SK-N-SH treated with all-trans-retinoic acid at 6 μM for 48 hours (cell line): ENCODE data around the gene CYS1.

Experiments used
- ATAC-seq: fragments of 200-7000 bp; cut with Tn5 transposase; 3 replicates; pipeline ENCODE4 v1.9.1; 2020; ENCODE audit warnings: mild to moderate bottlenecking, moderate library complexity
- BACH2 ChIP-seq: fragments of 250-450 bp; sonication (Bioruptor Pico); IDR thresholded peaks from 2 replicates; pipeline ENCODE4 v1.9.0; 2021; ENCODE audit warnings: mild to moderate bottlenecking, borderline replicate concordance
- CSDC2 ChIP-seq: fragments of 250-450 bp; sonication (Bioruptor Pico); IDR thresholded peaks from 2 replicates; pipeline ENCODE4 v1.5.0; 2020; ENCODE audit warnings: mild to moderate bottlenecking, moderate library complexity
- ESRRG ChIP-seq: fragments of 250-450 bp; sonication (Bioruptor Pico); IDR thresholded peaks from 2 replicates; pipeline ENCODE4 v1.6.1; 2021; ENCODE audit warnings: mild to moderate bottlenecking
- GLIS3 ChIP-seq: fragments of 250-450 bp; sonication (Bioruptor Pico); IDR thresholded peaks from 2 replicates; pipeline ENCODE4 v1.5.0; 2020; ENCODE audit warnings: mild to moderate bottlenecking, moderate library complexity
- ISL1 ChIP-seq: fragments of 250-450 bp; sonication (Bioruptor Pico); IDR thresholded peaks from 2 replicates; pipeline ENCODE4 v2.1.2; 2022; ENCODE audit warnings: mild to moderate bottlenecking, moderate library complexity
- OSR1 ChIP-seq: fragments of 250-450 bp; sonication (Bioruptor Pico); IDR thresholded peaks from 2 replicates; pipeline ENCODE4 v1.8.0; 2022; ENCODE audit warnings: moderate library complexity, mild to moderate bottlenecking, inconsistent platforms
- SNAI2 ChIP-seq: fragments of 250-450 bp; sonication (Bioruptor Pico); IDR thresholded peaks from 2 replicates; pipeline ENCODE4 v1.5.0; 2020; ENCODE audit warnings: mild to moderate bottlenecking, moderate library complexity
- TCF4 ChIP-seq: fragments of 250-450 bp; sonication (Bioruptor Pico); IDR thresholded peaks from 2 replicates; pipeline ENCODE4 v1.8.0; 2021; ENCODE audit warnings: mild to moderate bottlenecking, moderate library complexity, borderline replicate concordance
- TOX ChIP-seq: fragments of 250-450 bp; sonication (Bioruptor Pico); IDR thresholded peaks from 2 replicates; pipeline ENCODE4 v1.8.0; 2021; ENCODE audit warnings: mild to moderate bottlenecking, moderate library complexity, borderline replicate concordance
- ZFP3 ChIP-seq: fragments of 250-450 bp; sonication (Bioruptor Pico); IDR thresholded peaks from 2 replicates; pipeline ENCODE4 v1.5.0; 2020; ENCODE audit warnings: mild to moderate bottlenecking, moderate library complexity
- ZFP30 ChIP-seq: fragments of 450-650 bp; formaldehyde crosslinking; IDR thresholded peaks from 2 replicates; pipeline ENCODE4 v1.5.0; 2022; ENCODE audit warnings: mild to moderate bottlenecking, moderate library complexity
- ZNF70 ChIP-seq: fragments of 450-650 bp; formaldehyde crosslinking; IDR thresholded peaks from 2 replicates; pipeline ENCODE4 v1.5.0; 2020; ENCODE audit warnings: mild to moderate bottlenecking, moderate library complexity
- TF ChIP-seq, protein P1 (sequence below): fragments of 250-450 bp; sonication (Bioruptor Pico); IDR thresholded peaks from 2 replicates; pipeline ENCODE4 v1.5.0; 2020; ENCODE audit warnings: mild to moderate bottlenecking, moderate library complexity
- TF ChIP-seq, protein P2 (sequence below): fragments of 250-450 bp; sonication (Bioruptor Pico); IDR thresholded peaks from 2 replicates; pipeline ENCODE4 v1.8.0; 2021; ENCODE audit warnings: low read depth, mild to moderate bottlenecking, moderate library complexity, borderline replicate concordance
- TF ChIP-seq, protein P3 (sequence below): fragments of 250-450 bp; sonication (Bioruptor Pico); IDR thresholded peaks from 2 replicates; pipeline ENCODE4 v1.5.1; 2020; ENCODE audit warnings: low read depth, mild to moderate bottlenecking, moderate library complexity
- TF ChIP-seq, protein P4 (sequence below): fragments of 250-450 bp; sonication (Bioruptor Pico); IDR thresholded peaks from 2 replicates; pipeline ENCODE4 v1.8.0; 2020; ENCODE audit warnings: mild to moderate bottlenecking, moderate library complexity, borderline replicate concordance
- TF ChIP-seq, protein P5 (sequence below): fragments of 250-450 bp; sonication (Bioruptor Pico); IDR thresholded peaks from 2 replicates; pipeline ENCODE4 v1.5.1; 2021; ENCODE audit warnings: mild to moderate bottlenecking, moderate library complexity

CYS1 gene

DNA sequence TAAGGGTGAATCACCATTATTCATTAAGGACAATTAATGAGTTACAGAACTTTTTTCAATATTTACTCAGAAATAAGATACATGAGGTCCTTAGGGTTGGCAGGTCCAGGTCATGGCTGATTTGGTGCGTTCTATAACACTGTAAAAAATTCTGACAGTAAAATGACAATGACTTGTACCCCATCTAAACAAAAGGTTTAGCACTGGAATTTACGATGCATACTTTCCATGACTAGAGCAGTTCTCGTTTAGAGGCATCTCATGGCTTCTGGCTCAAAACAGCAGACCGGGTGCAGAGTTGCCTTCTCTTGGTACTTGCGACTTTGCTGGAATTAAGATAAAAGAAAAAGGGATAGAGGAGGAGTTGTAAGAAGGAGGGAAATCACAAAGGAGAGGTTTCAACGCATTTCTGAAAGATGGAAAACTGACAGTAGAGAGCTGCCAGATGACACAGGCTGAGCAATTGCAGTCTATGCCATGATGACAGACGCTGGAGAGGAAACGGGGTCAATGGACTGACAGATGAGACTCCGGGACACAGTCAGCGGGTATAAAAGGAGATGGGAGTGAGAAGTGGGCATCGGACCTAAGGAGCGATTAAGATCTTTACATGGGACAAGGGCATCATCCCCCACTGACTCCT lies 4.1 kb upstream of the CYS1 start (continued):
- TF ChIP-seq BACH2 (CRISPR knock-in tag): no peak
- no peak for TF ChIP-seq ZFP30 (CRISPR knock-in tag)

DNA sequence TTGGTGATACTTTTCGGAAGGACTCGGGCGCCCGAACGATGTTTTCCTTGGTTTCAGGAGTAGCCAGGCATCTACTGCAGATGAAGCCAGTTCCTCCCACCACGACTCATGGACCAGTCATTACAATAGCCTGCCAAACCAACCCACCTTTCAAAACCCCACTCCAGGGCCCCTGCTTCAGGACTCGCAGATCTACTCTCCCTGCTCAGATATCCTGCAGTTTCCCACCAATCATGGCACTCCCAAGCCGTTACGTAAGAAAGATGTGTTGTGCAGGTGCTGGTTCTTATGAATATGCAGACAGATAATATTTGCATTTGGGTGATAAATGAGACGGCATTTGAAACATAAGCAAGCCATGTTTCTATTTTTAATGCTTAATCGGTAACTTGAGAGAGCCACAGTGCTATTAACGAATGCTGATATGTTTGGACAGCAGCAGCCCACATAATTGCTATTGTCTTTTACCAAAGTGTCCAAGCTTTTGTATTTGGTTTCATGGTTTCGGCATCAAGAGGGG lies 3.5 kb upstream of the CYS1 start:
- no peak for ATAC-seq

DNA sequence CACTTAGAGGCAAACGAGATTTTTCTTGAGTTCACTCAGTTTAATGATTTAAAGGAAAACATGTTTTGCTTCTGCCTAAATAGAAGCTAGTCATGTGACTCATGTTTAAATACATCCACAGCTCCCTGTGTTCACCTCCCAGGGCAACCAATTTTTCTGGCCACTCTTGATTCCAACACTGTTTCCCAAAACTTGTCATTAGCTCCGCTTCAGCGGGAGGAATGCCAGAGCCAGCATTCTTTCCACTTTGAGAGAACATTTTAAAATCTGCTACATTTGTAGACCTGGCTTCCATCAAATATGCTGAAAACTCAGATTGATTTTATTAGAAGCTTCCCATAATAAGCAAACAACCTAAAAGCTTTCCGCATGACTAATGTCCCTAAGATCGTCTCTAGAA lies 2.8 kb upstream of the CYS1 start:
- peak; percentile 96 for TF ChIP-seq ISL1 (CRISPR knock-in tag)
- TF ChIP-seq, protein P1, sequence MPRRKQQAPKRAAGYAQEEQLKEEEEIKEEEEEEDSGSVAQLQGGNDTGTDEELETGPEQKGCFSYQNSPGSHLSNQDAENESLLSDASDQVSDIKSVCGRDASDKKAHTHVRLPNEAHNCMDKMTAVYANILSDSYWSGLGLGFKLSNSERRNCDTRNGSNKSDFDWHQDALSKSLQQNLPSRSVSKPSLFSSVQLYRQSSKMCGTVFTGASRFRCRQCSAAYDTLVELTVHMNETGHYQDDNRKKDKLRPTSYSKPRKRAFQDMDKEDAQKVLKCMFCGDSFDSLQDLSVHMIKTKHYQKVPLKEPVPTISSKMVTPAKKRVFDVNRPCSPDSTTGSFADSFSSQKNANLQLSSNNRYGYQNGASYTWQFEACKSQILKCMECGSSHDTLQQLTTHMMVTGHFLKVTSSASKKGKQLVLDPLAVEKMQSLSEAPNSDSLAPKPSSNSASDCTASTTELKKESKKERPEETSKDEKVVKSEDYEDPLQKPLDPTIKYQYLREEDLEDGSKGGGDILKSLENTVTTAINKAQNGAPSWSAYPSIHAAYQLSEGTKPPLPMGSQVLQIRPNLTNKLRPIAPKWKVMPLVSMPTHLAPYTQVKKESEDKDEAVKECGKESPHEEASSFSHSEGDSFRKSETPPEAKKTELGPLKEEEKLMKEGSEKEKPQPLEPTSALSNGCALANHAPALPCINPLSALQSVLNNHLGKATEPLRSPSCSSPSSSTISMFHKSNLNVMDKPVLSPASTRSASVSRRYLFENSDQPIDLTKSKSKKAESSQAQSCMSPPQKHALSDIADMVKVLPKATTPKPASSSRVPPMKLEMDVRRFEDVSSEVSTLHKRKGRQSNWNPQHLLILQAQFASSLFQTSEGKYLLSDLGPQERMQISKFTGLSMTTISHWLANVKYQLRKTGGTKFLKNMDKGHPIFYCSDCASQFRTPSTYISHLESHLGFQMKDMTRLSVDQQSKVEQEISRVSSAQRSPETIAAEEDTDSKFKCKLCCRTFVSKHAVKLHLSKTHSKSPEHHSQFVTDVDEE (CRISPR knock-in tag): no peak
- TF ChIP-seq ZNF70 (CRISPR knock-in tag): no peak
- TF ChIP-seq, protein P2, sequence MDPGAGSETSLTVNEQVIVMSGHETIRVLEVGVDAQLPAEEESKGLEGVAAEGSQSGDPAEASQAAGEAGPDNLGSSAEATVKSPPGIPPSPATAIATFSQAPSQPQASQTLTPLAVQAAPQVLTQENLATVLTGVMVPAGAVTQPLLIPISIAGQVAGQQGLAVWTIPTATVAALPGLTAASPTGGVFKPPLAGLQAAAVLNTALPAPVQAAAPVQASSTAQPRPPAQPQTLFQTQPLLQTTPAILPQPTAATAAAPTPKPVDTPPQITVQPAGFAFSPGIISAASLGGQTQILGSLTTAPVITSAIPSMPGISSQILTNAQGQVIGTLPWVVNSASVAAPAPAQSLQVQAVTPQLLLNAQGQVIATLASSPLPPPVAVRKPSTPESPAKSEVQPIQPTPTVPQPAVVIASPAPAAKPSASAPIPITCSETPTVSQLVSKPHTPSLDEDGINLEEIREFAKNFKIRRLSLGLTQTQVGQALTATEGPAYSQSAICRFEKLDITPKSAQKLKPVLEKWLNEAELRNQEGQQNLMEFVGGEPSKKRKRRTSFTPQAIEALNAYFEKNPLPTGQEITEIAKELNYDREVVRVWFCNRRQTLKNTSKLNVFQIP (CRISPR knock-in tag): no peak
- TF ChIP-seq, protein P3, sequence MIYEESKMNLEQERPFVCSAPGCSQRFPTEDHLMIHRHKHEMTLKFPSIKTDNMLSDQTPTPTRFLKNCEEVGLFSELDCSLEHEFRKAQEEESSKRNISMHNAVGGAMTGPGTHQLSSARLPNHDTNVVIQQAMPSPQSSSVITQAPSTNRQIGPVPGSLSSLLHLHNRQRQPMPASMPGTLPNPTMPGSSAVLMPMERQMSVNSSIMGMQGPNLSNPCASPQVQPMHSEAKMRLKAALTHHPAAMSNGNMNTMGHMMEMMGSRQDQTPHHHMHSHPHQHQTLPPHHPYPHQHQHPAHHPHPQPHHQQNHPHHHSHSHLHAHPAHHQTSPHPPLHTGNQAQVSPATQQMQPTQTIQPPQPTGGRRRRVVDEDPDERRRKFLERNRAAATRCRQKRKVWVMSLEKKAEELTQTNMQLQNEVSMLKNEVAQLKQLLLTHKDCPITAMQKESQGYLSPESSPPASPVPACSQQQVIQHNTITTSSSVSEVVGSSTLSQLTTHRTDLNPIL (CRISPR knock-in tag): no peak
- no peak for TF ChIP-seq TOX (CRISPR knock-in tag)
- no peak for TF ChIP-seq BACH2 (CRISPR knock-in tag)
- TF ChIP-seq, protein P4, sequence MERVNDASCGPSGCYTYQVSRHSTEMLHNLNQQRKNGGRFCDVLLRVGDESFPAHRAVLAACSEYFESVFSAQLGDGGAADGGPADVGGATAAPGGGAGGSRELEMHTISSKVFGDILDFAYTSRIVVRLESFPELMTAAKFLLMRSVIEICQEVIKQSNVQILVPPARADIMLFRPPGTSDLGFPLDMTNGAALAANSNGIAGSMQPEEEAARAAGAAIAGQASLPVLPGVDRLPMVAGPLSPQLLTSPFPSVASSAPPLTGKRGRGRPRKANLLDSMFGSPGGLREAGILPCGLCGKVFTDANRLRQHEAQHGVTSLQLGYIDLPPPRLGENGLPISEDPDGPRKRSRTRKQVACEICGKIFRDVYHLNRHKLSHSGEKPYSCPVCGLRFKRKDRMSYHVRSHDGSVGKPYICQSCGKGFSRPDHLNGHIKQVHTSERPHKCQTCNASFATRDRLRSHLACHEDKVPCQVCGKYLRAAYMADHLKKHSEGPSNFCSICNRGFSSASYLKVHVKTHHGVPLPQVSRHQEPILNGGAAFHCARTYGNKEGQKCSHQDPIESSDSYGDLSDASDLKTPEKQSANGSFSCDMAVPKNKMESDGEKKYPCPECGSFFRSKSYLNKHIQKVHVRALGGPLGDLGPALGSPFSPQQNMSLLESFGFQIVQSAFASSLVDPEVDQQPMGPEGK: no peak
- TF ChIP-seq TCF4 (CRISPR knock-in tag): peak; percentile 58
- peak; percentile 28 for ATAC-seq

More for the DNA sequence above, 3.5 kb upstream of the CYS1 start:
- TF ChIP-seq, protein P5, sequence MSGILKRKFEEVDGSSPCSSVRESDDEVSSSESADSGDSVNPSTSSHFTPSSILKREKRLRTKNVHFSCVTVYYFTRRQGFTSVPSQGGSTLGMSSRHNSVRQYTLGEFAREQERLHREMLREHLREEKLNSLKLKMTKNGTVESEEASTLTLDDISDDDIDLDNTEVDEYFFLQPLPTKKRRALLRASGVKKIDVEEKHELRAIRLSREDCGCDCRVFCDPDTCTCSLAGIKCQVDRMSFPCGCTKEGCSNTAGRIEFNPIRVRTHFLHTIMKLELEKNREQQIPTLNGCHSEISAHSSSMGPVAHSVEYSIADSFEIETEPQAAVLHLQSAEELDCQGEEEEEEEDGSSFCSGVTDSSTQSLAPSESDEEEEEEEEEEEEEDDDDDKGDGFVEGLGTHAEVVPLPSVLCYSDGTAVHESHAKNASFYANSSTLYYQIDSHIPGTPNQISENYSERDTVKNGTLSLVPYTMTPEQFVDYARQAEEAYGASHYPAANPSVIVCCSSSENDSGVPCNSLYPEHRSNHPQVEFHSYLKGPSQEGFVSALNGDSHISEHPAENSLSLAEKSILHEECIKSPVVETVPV (CRISPR knock-in tag): no peak
- TF ChIP-seq SNAI2 (CRISPR knock-in tag): no peak
- no peak for TF ChIP-seq ZFP3 (CRISPR knock-in tag)
- no peak for TF ChIP-seq GLIS3 (CRISPR knock-in tag)
- TF ChIP-seq, protein P3 (CRISPR knock-in tag): no peak
- no peak for TF ChIP-seq TOX (CRISPR knock-in tag)
- TF ChIP-seq OSR1: no peak
- no peak for TF ChIP-seq CSDC2 (CRISPR knock-in tag)
- no peak for TF ChIP-seq ISL1 (CRISPR knock-in tag)
- TF ChIP-seq ESRRG (CRISPR knock-in tag): no peak
- TF ChIP-seq, protein P4: no peak
